Measurements from ENCODE around the gene PTX4. TPM values are rescaled to one million over a fixed set of nuclear protein-coding genes. Genes with fewer than 3 reads are reported as not detected.

The PTX4 gene
- total RNA-seq, 1 experiment from 2014 or later: not detected

GRCh38 chr16:1492923-1493745, 4.4 kb upstream of the PTX4 start, which contains the start of gene TELO2:
TSS of gene TELO2 (plus strand) at chr16:1493360. CDS start at chr16:1494282, 922 bp downstream.
- H3K79me2 ChIP-seq (ENCODE audit: low read length): peaks cover 19% of the 10 kb centered on the region
- peak within 1 kb of the TSS; percentile 92 for H3K4me2 ChIP-seq (ENCODE audit: low read depth, low read length, poor library complexity, severe bottlenecking)

GRCh38 chr16:1492082-1492922, 3.6 kb upstream of the PTX4 start:
- H3K79me2 ChIP-seq (ENCODE audit: low read length): peaks cover 19% of the 10 kb centered on the region
- peak overlapping the region; percentile 93 for H3K4me3 ChIP-seq (ENCODE audit: low read length)
- H3K4me1 ChIP-seq (ENCODE audit: low read length): peaks cover 19% of the 10 kb centered on the region
- no peaks in the 10 kb centered on the region for H3K27me3 ChIP-seq (ENCODE audit: low read length)
- H3K4me2 ChIP-seq (ENCODE audit: low read depth, low read length, poor library complexity, severe bottlenecking): peak overlapping the region; percentile 92
- H3K9me3 ChIP-seq (ENCODE audit: low read length): no peaks in the 10 kb centered on the region
- H3K27ac ChIP-seq (ENCODE audit: low read length): no peak overlapping the region
- DNase-seq: no peak
- no peaks in the 10 kb centered on the region for H3K9me2 ChIP-seq (replicated peaks; ENCODE audit: insufficient read depth, low read length)
- no peaks in the 10 kb centered on the region for H3K36me3 ChIP-seq (ENCODE audit: insufficient read depth, low read length)
- H3K9ac ChIP-seq (ENCODE audit: low read length): peak overlapping the region; percentile 92
- H2AFZ ChIP-seq (ENCODE audit: low read length): peak overlapping the region; percentile 95
- no peaks in the 10 kb centered on the region for H4K20me1 ChIP-seq (ENCODE audit: insufficient read depth, low read depth, low read length)

More at GRCh38 chr16:1492923-1493745, 4.4 kb upstream of the PTX4 start, which contains the start of gene TELO2:
- DNase-seq: peak; percentile 93
- Histone ChIP-seq H3K9me2 (replicated peaks; ENCODE audit: insufficient read depth, low read length) (no peaks in the 10 kb centered on the region), H3K9me3 (ENCODE audit: low read length) (no peaks in the 10 kb centered on the region), H3K27ac (ENCODE audit: low read length) (peak within 1 kb of the TSS; percentile 41; the same call in 1 of the 2 replicates), H3K4me1 (ENCODE audit: low read length) (peaks cover 19% of the 10 kb centered on the region), H3K36me3 (ENCODE audit: insufficient read depth, low read length) (no peaks in the 10 kb centered on the region), H3K9ac (ENCODE audit: low read length) (peak within 1 kb of the TSS; percentile 92), H4K20me1 (ENCODE audit: insufficient read depth, low read depth, low read length) (no peaks in the 10 kb centered on the region), H2AFZ (ENCODE audit: low read length) (peak within 1 kb of the TSS; percentile 95), H3K27me3 (ENCODE audit: low read length) (no peaks in the 10 kb centered on the region), H3K4me3 (ENCODE audit: low read length) (peak within 1 kb of the TSS; percentile 93)

GRCh38 chr16:1491327-1491726, 2.6 kb upstream of the PTX4 start:
- Histone ChIP-seq H3K4me3 (ENCODE audit: low read length) (no peak overlapping the region), H3K36me3 (ENCODE audit: insufficient read depth, low read length) (no peaks in the 10 kb centered on the region), H3K4me2 (ENCODE audit: low read depth, low read length, poor library complexity, severe bottlenecking) (no peak overlapping the region), H3K9ac (ENCODE audit: low read length) (no peak overlapping the region), H3K27me3 (ENCODE audit: low read length) (no peaks in the 10 kb centered on the region), H2AFZ (ENCODE audit: low read length) (no peak overlapping the region), H3K4me1 (ENCODE audit: low read length) (peaks cover 19% of the 10 kb centered on the region), H3K79me2 (ENCODE audit: low read length) (peaks cover 19% of the 10 kb centered on the region), H3K9me3 (ENCODE audit: low read length) (no peaks in the 10 kb centered on the region), H3K27ac (ENCODE audit: low read length) (no peak overlapping the region), H4K20me1 (ENCODE audit: insufficient read depth, low read depth, low read length) (no peaks in the 10 kb centered on the region), H3K9me2 (replicated peaks; ENCODE audit: insufficient read depth, low read length) (no peaks in the 10 kb centered on the region)
- no peak for DNase-seq

- H4K20me1 ChIP-seq (ENCODE audit: insufficient read depth, low read depth, low read length): no peaks in the 10 kb centered on the region
Measured at GRCh38 chr16:1489077-1489476, 333 bp upstream of the PTX4 start.

GRCh38 chr16:1488054-1488601, 616 bp downstream of the PTX4 start:
- no peak for DNase-seq
- Histone ChIP-seq H3K4me2 (ENCODE audit: low read depth, low read length, poor library complexity, severe bottlenecking) (no peak overlapping the region), H2AFZ (ENCODE audit: low read length) (no peak overlapping the region), H3K9me3 (ENCODE audit: low read length) (no peaks in the 10 kb centered on the region), H3K4me3 (ENCODE audit: low read length) (no peak overlapping the region), H3K36me3 (ENCODE audit: insufficient read depth, low read length) (no peaks in the 10 kb centered on the region), H3K9me2 (replicated peaks; ENCODE audit: insufficient read depth, low read length) (no peaks in the 10 kb centered on the region), H3K27ac (ENCODE audit: low read length) (no peak overlapping the region), H3K79me2 (ENCODE audit: low read length) (no peaks in the 10 kb centered on the region), H3K4me1 (ENCODE audit: low read length) (peaks cover 9% of the 10 kb centered on the region), H3K9ac (ENCODE audit: low read length) (no peak overlapping the region), H3K27me3 (ENCODE audit: low read length) (no peaks in the 10 kb centered on the region), H4K20me1 (ENCODE audit: insufficient read depth, low read depth, low read length) (no peaks in the 10 kb centered on the region)

More at GRCh38 chr16:1489077-1489476, 333 bp upstream of the PTX4 start:
- Histone ChIP-seq H3K4me3 (ENCODE audit: low read length) (no peak overlapping the region), H3K9me2 (replicated peaks; ENCODE audit: insufficient read depth, low read length) (no peaks in the 10 kb centered on the region), H3K9ac (ENCODE audit: low read length) (no peak overlapping the region), H3K27me3 (ENCODE audit: low read length) (no peaks in the 10 kb centered on the region), H3K4me2 (ENCODE audit: low read depth, low read length, poor library complexity, severe bottlenecking) (no peak overlapping the region), H3K36me3 (ENCODE audit: insufficient read depth, low read length) (no peaks in the 10 kb centered on the region), H3K27ac (ENCODE audit: low read length) (no peak overlapping the region), H2AFZ (ENCODE audit: low read length) (no peak overlapping the region), H3K79me2 (ENCODE audit: low read length) (peaks cover 7% of the 10 kb centered on the region), H3K9me3 (ENCODE audit: low read length) (no peaks in the 10 kb centered on the region), H3K4me1 (ENCODE audit: low read length) (peaks cover 10% of the 10 kb centered on the region)
- no peak for DNase-seq

GRCh38 chr16:1487395-1488053, 1.2 kb downstream of the PTX4 start:
- Histone ChIP-seq H3K27me3 (ENCODE audit: low read length) (no peaks in the 10 kb centered on the region), H3K79me2 (ENCODE audit: low read length) (no peaks in the 10 kb centered on the region), H3K36me3 (ENCODE audit: insufficient read depth, low read length) (no peaks in the 10 kb centered on the region), H3K4me2 (ENCODE audit: low read depth, low read length, poor library complexity, severe bottlenecking) (no peak overlapping the region), H3K9me2 (replicated peaks; ENCODE audit: insufficient read depth, low read length) (no peaks in the 10 kb centered on the region), H3K27ac (ENCODE audit: low read length) (no peak overlapping the region), H3K9ac (ENCODE audit: low read length) (no peak overlapping the region), H3K9me3 (ENCODE audit: low read length) (no peaks in the 10 kb centered on the region), H3K4me3 (ENCODE audit: low read length) (no peak overlapping the region), H4K20me1 (ENCODE audit: insufficient read depth, low read depth, low read length) (no peaks in the 10 kb centered on the region), H2AFZ (ENCODE audit: low read length) (no peak overlapping the region), H3K4me1 (ENCODE audit: low read length) (peaks cover 3% of the 10 kb centered on the region)
- no peak for DNase-seq

- Histone ChIP-seq H3K27ac (ENCODE audit: low read length) (no peak overlapping the region), H3K36me3 (ENCODE audit: insufficient read depth, low read length) (no peaks in the 10 kb centered on the region), H3K79me2 (ENCODE audit: low read length) (no peaks in the 10 kb centered on the region), H3K4me2 (ENCODE audit: low read depth, low read length, poor library complexity, severe bottlenecking) (no peak overlapping the region), H4K20me1 (ENCODE audit: insufficient read depth, low read depth, low read length) (no peaks in the 10 kb centered on the region), H3K4me3 (ENCODE audit: low read length) (no peak overlapping the region), H3K9ac (ENCODE audit: low read length) (no peak overlapping the region), H2AFZ (ENCODE audit: low read length) (no peak overlapping the region), H3K9me2 (replicated peaks; ENCODE audit: insufficient read depth, low read length) (no peaks in the 10 kb centered on the region), H3K27me3 (ENCODE audit: low read length) (no peaks in the 10 kb centered on the region), H3K9me3 (ENCODE audit: low read length) (no peaks in the 10 kb centered on the region), H3K4me1 (ENCODE audit: low read length) (no peaks in the 10 kb centered on the region)
- no peak for DNase-seq
Measured at GRCh38 chr16:1486551-1487390, 2.0 kb downstream of the PTX4 start.
